H1 (cell line): ENCODE measurements around the gene DIPK1A. TPM values are rescaled to one million over a fixed set of nuclear protein-coding genes. Genes with fewer than 3 reads are reported as not detected.

Experiments used
- HDAC6 ChIP-seq: IDR thresholded peaks from one replicate; pipeline ENCODE4 v1.7.1; 2012; ENCODE audit warnings: low read depth, mild to moderate bottlenecking, inconsistent platforms, low read length, moderate library complexity
- JUND ChIP-seq: IDR thresholded peaks from 2 replicates; pipeline ENCODE4 v1.6.1; 2011; ENCODE audit warnings: mild to moderate bottlenecking, improper control_type of control experiment, low read length
- polyA plus RNA-seq, 7 experiments: library from polyadenylated mRNA; depleted of rRNA in 3 of 7; stranded (reverse) in 5 of 7; unstranded in 2 of 7; fragments of >200 nt in 5 of 7; fragments of 200-250 nt in 2 of 7; gene quantifications; 1 replicate in 5 of 7; 2 replicates in 1 of 7; 4 replicates in 1 of 7; pipeline versions ENCODE4 v1.2.1 to v1.2.3, GENCODE V29; 2011 to 2013; ENCODE audit warnings: missing spikeins in 2 of 7, mixed read lengths in 2 of 7
- total RNA-seq: library from RNA; stranded (reverse); fragmentation: NEBNext Ultra II Directional; extraction: Animal tissue kit (Norgen Biotek cat#: 25700); gene quantifications from 2 replicates; pipeline ENCODE4 v1.2.1, GENCODE V29; 2021

Gene DIPK1A
- total and polyA plus RNA-seq, 2 of the 8 experiments (the other 6 are each of a cell fraction or from before 2014, with no cell fraction given): 2.5 to 5.0 TPM

GRCh38 chr1:92980732-92981647 is 19.7 kb upstream of the DIPK1A start (continued):
- TF ChIP-seq JUND: no peak
- no peak for TF ChIP-seq HDAC6
